GM12873 (cell line): ENCODE measurements around the gene UPP1.

Experiments
- TF ChIP-seq, protein P1 (sequence below): IDR thresholded peaks from 2 replicates; pipeline ENCODE4 v1.5.1; 2012; ENCODE audit warnings: low read depth, mild to moderate bottlenecking, moderate library complexity, low read length, control low read depth; ENCODE audit not compliant: insufficient read depth; ENCODE audit errors: missing control alignments

Gene UPP1

DNA sequence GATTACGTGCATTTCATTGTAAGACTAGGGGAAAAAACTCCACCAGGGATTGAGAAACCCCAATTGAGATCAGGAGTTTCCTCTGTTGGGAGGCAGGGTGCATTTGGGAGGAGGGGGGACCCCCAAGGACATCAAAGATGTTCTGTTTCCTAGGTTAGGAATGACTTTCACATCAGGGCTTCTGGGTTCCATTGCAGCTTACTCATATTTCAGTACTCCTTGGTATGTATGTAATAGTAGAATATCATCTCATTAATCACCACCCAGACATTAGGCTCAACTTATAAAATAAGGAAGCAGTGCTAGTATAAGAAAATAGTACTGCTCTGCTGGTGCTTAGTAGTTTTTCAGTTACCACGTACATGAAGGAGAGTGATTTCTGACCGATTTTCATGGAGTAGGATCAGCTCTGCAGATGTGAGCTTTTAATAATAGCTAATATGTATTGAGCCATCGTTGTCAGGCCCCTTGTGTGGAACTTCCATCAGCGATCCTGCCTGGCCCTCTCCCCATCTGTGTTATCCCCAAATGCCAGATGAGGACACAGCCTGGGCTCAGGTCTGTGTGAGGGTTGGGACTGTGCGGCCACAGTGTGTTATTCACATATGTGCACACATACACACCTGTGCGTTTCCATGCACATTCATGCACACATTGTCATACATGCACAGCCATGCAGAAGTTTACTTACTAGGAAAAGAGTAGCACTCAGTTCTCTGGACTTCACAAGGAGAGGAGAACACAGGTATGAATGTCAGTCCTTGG is 23.5 kb downstream of the UPP1 start:
- TF ChIP-seq, protein P1, sequence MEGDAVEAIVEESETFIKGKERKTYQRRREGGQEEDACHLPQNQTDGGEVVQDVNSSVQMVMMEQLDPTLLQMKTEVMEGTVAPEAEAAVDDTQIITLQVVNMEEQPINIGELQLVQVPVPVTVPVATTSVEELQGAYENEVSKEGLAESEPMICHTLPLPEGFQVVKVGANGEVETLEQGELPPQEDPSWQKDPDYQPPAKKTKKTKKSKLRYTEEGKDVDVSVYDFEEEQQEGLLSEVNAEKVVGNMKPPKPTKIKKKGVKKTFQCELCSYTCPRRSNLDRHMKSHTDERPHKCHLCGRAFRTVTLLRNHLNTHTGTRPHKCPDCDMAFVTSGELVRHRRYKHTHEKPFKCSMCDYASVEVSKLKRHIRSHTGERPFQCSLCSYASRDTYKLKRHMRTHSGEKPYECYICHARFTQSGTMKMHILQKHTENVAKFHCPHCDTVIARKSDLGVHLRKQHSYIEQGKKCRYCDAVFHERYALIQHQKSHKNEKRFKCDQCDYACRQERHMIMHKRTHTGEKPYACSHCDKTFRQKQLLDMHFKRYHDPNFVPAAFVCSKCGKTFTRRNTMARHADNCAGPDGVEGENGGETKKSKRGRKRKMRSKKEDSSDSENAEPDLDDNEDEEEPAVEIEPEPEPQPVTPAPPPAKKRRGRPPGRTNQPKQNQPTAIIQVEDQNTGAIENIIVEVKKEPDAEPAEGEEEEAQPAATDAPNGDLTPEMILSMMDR: no peak

DNA sequence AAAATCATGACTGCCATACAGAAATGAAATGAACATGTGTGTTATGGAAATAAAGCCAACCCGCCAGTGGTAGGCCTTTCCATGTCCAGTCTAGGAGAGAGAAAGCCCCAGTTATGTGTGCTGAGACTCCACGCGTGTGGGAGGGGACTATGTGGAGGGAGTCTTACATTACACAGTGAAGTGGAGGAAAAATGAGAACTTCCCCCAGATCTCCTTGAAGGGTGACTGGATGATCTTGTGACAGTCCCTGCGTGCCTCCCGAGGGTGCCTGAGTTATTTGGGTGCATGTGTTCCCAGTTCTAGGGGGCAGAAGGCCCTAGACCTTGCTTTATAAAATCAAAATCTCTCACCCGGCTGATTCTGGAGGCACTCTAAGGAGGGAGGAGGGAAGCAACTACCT is 24.2 kb downstream of the UPP1 start:
- TF ChIP-seq, protein P1: no peak

DNA sequence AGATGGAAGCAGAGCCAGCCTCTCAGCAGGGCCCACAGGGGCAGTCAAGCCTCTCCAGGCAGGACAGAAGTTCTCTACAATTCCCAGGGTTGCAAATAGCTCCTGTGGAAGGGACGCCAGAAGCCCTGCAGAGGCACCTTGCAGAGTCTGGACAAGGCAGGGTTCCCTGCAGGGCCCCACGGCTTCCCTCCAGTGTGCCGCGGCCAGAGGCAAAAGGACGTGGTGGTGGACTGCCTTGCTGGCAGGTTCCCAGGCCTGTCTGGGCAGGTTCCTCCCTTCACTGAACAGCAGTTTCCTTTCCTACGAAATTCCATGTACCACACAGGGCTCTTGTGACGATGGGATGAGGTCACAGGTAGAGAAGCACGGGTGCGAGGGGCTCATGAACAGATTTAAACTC is 25.1 kb downstream of the UPP1 start:
- TF ChIP-seq, protein P1: no peak

DNA sequence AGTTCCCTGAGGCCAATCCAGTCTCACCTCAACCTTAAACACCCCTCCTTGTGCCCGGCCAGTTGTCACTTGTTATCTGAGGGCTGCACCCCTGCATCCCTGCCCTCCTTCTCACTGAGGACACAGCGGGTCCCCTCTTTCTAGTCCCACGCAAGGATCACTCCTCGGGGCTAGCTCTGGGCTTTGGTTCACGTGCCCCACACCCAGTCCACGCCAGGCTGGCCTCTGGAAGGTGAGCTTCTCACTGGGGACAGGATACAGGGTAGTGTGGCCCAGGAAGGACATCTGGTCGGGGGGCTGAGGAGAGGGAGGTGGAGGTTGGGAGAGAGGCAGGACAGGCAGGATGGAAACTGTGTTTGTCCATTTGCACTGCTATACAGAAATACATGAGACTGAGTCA is 25.5 kb downstream of the UPP1 start:
- TF ChIP-seq, protein P1: no peak

DNA sequence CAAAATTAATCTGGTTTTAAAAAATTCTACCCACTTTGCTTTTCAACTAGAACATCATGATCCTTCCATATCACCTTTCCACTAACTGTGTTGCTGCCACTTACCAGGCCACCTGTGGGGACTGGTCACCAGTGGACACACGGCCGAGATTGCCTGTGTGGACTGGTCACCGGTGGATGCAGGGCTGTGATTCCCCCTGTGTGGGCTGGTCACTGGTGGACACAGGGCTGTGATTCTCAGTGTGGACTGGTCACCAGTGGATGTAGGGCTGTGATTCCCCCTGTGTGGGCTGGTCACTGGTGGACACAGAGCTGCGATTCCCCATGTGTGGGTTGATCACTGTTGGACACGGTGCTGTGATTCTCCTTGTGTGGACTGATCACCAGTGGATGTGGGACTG is 27.0 kb downstream of the UPP1 start:
- TF ChIP-seq, protein P1: no peak

DNA sequence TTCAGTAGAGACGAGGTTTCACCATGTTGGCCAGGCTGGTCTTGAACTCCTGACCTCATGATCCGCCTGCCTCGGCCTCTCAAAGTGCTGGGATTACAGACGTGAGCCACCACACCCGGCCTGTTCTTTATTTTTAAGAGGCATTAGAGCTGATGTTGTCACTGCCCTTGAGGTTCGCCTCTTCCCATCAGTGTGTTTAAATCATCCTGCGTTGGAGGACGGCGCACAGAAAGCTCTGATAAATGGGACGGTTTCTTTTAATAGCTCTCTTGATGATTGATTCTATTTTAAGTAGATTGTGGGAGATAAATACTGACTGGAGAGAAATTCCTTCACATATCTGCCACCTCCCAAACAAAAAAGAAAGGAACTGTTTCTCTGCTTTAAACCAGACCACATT is 29.0 kb downstream of the UPP1 start:
- TF ChIP-seq, protein P1: no peak

DNA sequence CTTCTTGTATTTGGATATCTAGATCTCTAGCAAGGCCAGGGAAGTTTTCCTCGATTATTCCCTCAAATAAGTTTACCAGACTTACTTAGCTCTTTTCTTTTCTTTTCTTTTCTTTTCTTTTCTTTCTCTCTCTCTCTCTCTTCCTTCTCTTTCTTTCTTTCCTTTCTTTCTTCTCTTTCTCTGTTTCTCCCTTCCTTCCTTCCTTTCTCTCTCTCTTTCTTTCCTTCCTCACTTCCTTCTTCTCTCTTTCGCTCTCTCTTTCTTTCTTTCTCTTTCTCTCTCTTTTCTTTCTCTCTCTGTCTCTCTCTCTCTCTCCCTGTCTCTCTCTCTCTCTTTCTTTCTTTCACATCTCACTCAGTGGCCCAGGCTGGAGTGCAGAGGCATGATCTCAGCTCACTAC is 37.0 kb downstream of the UPP1 start:
- TF ChIP-seq, protein P1: no peak

DNA sequence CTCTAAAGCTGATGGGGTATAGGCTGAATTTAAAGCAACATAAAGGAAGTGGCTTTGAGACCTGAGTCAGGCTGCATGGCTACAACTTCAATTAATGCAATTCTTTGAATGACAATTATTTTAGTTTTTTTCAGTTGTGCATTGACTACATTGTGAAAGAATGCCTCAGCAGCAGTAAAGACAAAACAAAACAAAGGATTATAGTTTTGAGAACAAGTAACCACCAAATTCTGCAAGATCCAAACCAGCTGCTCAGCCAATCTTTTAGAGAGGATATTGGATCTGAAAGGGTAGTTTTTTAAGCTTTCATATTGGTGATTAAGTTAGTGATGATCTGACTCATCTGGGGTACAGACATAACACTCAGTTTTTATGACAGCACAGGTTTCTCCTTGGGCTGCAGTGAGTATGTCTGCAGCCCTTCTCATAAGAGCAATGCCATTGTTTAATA is 41.6 kb downstream of the UPP1 start:
- TF ChIP-seq, protein P1: no peak
